NCI-H2107 (cell line): ENCODE results near the gene ZNHIT1.

Experiments used
- DNase-seq: peaks from one replicate; lab custom pipeline; 2025; lab: John Stamatoyannopoulos, UW

ZNHIT1 gene

DNA sequence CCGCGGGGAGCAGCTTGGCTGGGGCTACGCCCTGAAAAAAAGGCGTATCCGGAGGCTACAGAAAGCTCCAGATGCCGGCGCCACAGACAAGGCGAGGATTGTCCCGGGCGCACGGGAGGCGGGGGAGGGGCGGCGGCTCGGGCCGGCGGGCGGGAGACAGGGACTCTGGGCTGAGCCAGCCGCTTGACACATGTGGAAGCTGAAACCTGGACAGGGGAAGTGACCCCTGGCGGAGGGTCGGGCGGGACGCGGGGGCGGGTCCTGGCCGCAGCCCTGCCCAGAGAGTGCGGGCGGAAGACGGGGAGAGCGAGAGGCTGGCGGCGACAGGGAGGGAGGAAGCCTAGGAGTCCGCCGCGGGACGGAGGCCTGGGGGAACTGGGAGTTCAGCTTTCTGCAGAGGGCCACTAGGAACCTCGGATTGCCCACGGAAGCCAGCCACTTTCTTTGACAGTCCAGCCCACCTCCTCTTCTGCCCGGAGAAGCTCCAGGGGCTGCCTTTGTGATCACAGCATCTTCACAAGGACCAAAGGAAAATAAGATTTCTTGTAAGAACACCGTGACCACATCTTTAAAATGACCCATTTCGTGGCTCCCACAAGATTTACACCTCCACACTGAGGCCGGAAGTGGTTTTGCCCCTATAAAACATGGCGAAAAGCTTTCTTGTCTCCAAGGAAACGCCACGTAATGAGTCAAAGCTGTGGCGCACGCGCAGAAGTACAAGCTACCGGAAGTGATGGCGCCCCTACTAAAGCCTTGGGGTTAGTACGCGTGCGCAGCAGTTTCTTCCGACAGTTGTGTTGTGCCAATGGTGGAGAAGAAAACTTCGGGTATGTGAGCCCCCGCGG lies at the start of gene ZNHIT1, which contains the start of gene PLOD3:
Gene ZNHIT1 (plus strand): TSS at position 778 of the 848 bp plus-strand sequence. CDS start 31 bp downstream, at position 809.
Gene PLOD3 (minus strand): TSS at position 194 of the 848 bp plus-strand sequence. CDS start 307 bp downstream, outside the sequence.
- peak; percentile 99 for DNase-seq

DNA sequence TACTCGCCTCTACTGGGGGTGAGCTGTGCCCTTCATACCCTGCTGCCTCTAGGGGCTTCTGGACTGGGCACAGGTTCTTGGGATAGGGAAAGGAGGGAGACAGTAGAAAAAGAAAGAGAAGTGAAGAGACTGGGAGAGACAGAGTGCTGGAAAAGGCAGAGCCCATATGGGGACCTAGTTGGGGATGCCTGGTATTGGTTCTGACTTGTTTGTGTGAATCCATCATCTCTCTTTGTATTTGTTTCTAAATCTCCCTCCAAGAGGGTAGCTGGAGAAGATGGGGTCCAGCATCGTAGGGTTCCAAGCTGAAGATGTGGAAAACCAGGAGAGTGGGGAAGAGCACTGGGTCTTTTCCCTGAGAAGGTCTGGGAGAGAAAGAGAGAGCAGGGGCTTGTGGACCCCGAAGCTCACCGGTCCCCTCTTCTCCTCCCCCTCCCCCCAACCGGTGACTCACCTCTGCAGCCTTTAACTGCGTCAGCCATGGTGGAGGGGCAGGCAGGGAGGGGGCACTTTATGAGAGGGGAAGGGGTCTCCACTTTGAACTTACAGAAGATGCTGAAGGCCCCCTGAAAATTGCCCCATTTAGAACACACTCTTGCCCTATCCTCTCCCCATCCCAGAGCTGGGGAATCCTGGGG lies 49.4 kb upstream of the ZNHIT1 start:
- no peak for DNase-seq

DNA sequence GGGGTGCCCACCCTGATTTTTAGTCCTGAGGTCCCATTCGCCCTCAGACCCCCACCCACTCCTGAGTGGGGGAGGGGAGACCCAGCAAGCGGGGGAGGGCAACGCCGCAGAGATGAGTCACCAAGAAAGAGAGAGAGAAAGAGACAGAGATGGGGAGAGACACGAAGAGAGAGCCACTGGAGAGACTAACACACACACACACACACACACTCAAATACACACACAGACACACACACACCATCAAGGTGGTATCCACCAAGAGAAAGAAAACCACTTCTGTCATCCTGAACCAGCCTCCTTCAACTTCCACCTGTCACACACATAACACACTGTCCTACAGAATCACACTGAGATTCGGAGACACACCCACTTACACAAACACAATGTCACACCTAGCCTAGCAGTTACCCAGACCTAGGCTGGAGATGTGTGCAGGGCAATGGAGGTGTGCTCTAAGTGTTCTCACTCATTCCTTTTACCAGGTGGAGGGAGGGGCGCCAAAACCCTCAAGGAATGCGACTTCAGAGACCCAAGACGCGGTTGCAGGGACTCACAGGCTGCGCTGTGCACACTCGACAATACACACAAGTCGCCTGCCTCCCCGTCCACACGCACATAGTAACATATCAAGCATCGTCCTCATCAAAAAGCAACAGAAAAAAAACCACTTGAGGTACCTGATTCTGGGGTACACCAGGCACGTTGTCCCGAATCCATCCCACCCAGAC lies 48.7 kb upstream of the ZNHIT1 start:
- DNase-seq, result no peak

DNA sequence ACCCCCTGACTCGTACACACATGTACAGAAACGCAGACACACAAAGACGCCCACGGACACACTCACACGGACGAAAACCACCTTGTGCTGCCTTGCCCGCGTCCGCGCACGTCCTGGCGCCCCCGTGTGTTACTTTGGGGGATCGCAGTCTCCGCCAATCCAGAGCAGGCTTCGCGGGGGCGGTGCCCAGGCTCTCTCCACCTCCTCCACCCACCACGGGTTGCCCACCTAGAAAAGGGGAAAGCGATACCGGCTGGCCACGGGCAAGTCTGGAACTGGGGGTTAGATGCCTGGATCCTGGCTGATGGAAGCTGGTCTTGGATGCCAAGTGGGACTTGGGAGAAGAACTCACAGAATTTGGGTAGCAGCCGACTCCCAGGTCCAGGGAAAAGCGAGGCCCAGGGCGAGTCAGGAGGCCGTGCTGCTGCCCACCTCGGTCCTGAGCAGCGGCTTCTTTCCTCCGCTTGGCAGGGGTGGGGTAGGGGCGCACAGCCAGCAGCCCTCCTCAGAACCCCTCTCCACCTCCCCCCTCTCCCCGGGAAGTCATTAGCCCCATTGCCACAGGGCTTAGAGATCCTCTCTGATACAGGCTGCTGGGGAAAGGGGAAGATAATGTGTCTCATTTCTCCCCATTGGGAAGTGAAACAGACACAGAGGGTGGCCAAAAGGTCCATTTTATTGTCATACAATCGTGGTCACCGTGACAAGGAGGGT lies 48.0 kb upstream of the ZNHIT1 start:
- peak; percentile 31 for DNase-seq

DNA sequence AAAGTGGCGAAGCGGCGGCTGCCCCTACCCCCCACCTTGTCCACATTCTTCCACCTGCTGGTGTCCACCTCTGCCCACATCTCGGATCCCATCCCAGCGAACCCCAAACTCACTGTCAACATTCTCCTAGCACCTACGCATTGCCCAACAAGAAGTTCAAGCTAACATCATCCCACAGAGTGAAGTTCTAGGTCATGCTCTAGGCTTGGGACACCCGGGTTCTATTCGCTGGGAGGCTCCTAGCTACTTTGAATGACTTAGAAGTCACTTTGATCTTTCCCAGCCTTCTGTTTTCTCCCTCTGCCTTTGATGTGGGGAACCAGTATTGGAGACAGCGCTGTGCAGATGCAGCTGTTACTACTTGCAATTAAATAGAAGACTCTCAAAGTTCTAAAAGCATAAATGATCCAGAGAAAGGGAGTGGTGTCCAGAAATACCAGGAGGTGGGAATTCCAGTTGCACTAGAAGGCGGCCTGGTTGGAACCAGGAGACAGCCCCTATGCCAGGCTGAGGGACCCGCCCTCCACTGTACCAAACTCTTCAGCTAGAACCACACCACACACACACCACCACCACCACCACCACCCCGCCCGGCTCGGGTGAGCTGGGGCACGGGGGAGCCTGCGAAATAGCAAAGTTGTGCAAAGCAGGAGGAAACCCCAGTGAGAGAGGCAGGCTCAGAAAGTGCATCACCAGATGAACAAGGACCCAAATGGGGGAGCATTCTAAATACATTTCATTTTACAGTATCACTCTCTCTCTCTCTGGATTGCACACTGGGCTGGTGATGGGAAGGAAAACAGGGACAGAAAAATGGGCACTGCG lies 47.1 kb upstream of the ZNHIT1 start:
- no peak for DNase-seq

DNA sequence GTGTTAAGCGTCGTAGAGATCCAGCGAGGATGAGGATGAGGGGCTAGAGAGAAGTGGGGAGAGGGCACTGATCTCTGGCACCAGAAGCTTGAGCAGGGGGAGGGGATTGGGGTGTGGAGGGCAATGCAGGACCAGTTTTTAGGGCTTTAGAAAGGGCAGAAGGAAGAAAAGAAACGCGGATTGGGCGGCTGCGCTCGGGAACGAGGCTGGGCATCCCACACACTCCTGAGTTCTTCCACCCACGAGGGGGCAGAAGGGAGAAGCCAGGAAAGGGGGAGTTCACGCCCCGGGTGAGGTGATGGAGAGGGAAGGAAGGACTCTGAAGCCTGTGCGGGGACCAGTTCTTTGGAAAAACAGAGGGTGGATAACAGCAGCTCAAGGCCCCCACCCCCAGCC lies 46.5 kb upstream of the ZNHIT1 start:
- no peak for DNase-seq

DNA sequence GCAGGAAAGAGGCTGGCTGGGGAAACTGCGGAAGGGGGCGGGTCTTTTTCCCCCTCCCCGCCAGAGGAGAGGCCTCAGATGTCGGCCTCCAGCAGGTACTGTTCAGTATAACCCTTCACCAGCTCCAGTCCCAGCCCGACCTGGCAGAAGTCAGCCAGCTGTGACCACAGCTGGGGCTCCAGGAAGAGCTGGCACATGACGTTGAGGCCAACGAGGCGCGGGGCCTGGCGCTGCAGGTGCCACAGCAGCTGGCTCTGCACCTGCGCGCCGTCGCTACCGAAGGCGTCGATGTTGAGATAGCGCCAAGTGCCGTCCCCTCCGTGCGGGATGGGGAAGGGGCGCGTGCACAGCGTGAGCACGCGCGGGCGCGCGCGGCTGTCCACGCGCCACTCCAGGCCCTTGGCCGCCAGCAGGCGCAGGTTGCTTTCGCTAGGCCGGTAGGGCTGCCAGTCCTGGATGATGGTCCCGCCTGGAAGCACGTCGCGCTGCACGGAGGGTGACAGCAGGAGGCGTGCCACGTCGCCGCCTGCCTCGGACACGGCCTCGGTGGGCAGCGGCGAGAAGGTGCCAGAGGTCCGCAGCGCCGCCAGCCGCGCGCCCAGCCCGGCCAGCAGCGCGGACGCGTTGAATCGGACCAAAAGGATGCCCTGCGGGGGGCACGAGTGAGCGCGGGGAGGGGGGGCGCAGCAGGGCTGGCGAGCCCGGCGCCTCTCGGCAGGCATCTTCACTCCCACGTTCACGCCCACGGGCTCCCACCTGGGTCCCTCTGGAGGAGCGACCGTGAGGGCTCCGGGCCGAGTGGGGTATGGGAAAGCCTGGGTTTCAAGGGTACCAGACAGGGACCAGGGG lies 45.7 kb upstream of the ZNHIT1 start:
- DNase-seq, result peak; percentile 59

DNA sequence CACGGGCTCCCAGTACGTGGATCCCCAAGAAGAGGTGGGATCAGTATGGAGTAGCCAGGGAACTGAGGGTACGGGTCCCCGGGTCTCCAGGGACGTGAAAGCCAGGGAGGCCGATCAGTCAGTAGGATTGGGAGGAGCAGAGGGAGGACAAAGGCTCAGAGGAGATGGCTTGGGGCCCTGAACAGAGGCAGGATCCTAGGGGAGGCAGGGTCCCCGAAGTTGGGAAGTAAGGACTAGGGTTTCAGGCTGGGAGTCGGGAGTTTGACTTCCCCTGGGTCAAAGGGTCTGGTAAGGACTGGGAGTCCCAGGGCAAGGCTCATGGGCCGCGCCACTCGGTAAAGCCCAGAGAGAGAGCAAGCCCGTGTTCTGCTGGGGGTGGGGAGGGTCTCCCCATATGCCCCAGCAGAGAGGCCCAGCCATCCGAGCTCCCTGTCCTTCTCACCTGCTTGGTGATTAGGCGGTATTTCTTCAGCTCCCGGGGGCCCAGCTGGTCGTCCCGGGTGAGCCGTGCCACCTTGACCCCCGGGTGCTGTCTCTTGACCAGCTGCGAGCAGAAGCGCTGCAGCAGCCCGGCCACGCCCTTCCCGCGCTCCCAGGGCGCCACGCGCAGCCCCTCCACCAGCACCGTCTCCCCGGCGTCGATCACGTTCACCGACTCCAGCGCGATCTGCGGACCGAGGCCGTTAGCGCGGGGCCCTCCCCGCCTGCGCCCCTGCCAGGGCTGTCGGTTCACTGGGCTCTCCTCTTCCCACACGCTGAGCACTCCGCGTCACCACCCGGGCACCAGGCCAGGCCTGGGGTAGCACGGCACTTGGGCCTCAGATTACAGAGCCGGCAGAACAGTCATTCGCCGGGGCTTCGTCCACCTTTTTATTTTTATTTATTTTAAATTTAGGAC lies 44.9 kb upstream of the ZNHIT1 start:
- peak; percentile 82 for DNase-seq

DNA sequence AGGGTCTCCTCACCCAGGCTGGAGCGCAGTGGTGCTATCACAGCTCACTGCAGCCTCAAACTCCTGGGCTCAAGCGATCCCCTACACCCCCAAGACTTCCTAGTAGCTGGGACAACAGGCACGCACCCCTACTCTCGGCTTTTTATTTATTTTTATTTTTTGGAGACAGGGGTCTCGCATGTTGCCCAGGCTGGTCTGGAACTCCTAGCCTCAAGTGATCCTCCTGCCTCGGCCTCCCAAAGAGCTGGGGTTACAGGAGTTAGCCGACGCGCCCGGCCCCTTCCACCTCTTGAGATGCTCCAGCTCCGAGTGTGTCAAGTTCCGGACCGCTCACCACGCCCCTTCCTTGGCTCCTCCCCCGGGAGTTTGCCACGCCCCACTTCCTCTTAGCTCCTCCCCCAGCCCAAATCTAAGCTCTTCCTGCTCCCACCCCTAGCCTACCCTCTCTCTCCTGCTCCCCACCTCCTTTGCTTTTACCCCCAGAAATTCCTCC lies 44.2 kb upstream of the ZNHIT1 start:
- no peak for DNase-seq

DNA sequence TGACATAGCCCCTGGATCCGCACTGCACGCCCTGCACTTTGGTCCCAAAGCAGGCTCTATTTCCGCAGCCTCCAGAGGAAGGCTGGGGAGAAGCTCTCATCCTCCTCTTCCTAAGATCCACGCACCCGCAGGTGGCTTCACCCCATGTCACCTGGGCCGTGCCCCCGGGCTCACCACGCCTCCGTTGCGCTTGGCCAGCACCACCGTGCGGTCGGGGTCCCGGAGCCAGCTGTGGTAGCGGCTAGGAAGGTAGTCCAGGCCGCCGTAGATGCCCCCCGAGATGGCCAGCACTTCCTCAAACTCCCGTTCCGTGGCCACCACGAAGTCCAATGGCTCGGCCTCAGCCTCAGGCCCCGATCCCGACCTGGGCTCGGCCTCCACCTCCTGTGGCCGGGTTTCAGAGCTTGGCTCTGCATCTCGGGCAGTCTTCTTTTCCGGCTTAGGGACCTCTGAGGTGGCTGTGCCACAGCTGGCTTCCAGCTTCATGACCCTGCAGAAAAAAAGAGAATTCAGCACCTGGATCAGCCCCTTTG lies 43.6 kb upstream of the ZNHIT1 start:
- DNase-seq, result no peak

DNA sequence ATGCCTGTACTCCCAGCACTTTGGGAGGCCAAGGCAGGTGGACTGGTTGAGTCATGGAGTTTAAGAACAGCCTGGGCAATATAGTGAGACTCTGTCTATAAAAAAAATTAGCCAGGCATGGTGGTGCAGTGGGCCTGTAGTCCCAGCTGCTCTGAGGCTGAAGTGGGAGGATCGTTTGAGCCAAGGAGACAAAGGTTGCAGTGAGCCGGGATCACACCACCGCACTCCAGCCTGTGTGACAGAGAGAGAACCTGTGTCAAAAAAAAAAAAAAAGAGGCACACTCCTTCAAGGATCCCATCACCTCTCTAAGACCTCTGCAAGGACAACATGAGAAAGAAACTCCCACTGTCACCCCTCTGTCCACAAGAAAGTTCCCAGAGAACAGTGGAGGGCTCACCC lies 42.3 kb upstream of the ZNHIT1 start:
- no peak for DNase-seq

DNA sequence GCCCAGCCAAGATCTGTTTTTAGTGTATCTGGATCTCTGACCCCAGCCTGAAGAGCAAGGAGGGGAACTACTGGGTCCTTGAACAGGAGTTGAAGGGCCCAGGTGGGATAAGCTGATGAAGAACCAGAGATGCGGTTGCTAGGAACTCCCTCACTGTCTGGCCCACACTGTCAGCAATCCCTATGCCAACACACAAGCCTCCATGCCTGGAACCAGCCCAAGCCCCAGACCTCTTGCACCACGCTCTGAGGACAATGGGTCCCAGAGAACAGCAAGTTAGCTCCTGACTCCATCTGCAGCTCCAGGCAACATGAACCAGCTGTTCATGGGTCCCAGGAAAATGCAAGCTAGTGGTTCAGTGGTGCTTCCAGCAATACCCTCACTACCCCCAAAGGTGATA lies 40.3 kb upstream of the ZNHIT1 start:
- no peak for DNase-seq

DNA sequence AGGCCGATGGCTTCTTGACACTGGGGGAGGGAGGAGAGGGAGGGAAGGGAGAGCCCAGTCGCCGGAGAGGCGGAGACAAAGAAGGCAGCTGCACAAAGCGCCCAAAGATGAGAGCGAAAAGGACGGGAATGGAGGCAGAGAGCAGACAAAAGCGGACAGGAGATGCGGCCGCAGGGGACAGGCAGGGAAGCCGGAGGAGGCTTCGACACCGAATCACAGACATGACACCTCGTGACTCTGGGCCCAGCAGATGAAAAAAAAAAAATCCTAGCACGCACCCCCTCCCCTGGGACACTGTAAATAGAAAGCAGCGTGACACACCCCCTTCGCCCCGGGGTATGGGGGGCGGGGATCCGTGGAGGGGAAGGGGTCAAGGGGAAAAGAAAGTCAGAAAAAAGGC lies 38.8 kb upstream of the ZNHIT1 start:
- no peak for DNase-seq

DNA sequence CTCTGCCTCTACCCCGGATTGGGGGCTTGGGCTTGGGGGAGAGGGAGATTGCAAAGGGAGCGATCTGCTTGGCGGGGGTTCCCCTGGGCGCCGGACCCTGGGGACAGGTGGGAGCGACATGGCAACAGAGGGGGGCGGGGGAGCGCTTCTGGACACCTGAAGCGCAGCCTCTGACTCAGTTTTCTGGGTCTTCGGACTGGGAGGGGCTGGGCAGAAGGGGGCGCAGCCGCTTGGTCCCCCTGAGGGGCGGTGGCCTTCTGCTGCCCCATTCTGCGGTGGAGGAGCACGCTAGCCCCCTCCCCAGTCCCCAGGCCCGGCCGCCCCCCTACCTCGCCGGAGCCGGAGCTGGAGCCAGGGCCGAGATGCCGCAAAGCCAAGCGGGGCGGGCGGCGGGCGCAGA lies 38.3 kb upstream of the ZNHIT1 start:
- no peak for DNase-seq

DNA sequence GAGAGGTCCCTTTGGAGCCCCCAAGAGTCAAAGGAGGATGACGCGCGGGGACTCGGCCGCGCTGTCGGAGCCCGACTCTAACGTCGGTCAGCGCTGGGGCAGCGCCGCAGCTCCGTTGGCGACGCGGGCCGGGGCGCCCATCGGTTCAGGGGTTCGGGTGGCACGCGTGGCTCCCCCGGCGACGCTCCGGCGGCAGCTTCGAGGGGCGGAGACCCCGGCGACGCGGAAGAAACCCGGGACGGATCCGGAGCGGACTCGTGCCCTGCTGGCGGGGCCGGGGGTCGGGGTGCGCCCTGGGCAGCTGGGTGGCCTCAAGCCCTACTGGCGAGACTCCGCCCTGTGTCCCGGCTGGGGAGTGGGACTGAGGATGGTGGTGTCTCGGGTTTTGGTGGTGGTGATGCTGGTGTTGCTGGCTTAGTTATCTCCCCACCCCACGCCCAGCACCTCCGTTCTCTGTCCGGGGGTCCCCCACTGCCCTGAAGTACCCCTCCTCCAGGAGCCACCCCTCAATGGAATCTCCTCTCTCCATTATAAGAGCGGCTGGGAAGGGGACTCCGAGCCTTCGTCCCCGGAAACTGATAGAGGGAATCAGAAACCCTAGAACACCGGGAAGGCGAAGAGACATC lies 37.7 kb upstream of the ZNHIT1 start, which contains the start of gene NAT16:
Gene NAT16 (minus strand): TSS at position 164 of the 626 bp plus-strand sequence. CDS start 5,486 bp downstream, outside the sequence.
- no peak for DNase-seq

DNA sequence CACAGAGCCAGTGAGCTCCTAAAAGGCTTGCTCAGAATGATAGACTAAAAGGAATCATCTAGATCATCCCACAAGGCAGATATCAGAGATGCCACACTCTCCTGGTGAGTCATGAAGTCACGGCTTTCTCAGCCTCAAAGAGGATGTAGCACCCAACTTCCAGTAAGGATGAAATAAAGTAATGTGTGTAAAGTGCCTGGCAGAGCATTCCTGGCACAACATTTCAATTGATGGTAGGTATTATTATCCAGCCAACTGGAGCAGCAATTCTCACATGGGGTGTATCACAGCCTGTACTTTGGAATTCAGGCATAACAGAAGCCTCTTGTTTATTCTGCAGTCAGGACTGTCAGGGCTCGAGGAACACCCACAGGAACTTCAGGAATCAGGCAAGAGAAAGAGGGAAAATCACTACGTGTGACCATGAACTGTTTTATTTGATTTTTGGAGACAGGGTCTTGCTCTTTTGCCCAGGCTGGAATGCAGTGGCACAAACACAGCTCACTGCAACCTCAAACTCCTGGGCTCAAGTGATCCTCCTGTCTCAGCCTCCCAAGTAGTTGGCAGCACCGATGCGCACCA lies 32.6 kb upstream of the ZNHIT1 start:
- no peak for DNase-seq

DNA sequence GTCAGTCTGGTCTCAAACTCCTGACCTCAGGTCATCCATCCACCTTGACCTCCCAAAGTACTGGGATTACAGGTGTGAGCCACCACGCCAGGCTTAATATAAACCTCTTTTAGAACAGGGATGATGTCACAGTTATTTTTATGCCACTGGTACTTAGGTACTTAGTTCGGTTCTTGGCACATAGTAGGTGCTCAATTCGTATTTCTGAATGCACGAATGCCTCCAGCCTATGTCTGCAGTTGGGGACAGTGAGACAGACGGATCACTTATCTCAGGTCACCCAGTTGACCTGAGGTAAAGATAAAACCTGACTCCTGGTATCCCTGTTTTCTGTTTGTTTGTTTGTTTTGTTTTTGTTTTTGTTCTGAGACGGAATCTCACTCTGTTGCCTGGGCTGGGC lies 31.8 kb upstream of the ZNHIT1 start:
- DNase-seq, result no peak
